Liver (tissue), 9 donors: ENCODE measurements around the gene KCNJ1. TPM values are rescaled to one million over a fixed set of nuclear protein-coding genes. Genes with fewer than 3 reads are reported as not detected.

Source experiments
- DNase-seq: peaks from one replicate; pipeline ENCODE4 v3.0.0-alpha.2; 2017; ENCODE audit warnings: low spot score
- H3K27ac ChIP-seq, 2 donors: one replicate each; pipeline ENCODE4 v1.7.0; 2013; ENCODE audit warnings: inconsistent platforms in 2 of 2, low read length in 2 of 2, control low read depth in 1 of 2, low read depth in 1 of 2, mild to moderate bottlenecking in 1 of 2
- H3K27me3 ChIP-seq, 4 donors: one replicate each; pipeline versions ENCODE4 v1.6.1 to v1.7.0; 2013; ENCODE audit warnings: low read length in 3 of 4, inconsistent platforms in 1 of 4, mild to moderate bottlenecking in 1 of 4, moderate library complexity in 1 of 4; ENCODE audit not compliant: control insufficient read depth in 4 of 4, insufficient read depth in 4 of 4
- H3K36me3 ChIP-seq, 4 donors: one replicate each; pipeline versions ENCODE4 v1.6.1 to v1.7.0; 2013; ENCODE audit warnings: low read length in 3 of 4, mild to moderate bottlenecking in 3 of 4, low read depth in 1 of 4, moderate library complexity in 1 of 4; ENCODE audit not compliant: control insufficient read depth in 4 of 4, insufficient read depth in 3 of 4
- H3K4me1 ChIP-seq, 4 donors: one replicate each; pipeline versions ENCODE4 v1.6.1 to v1.7.0; 2013; ENCODE audit warnings: low read length in 3 of 4, mild to moderate bottlenecking in 3 of 4, moderate library complexity in 1 of 4; ENCODE audit not compliant: control insufficient read depth in 4 of 4, insufficient read depth in 4 of 4
- H3K4me3 ChIP-seq, 3 donors: one replicate each; pipeline versions ENCODE4 v1.6.1 to v1.7.0; 2013; ENCODE audit warnings: low read length in 3 of 3, control low read depth in 1 of 3, low read depth in 1 of 3, mild to moderate bottlenecking in 1 of 3
- H3K9ac ChIP-seq, 2 donors: one replicate each; pipeline ENCODE4 v1.7.0; 2013; ENCODE audit warnings: low read length in 2 of 2, mild to moderate bottlenecking in 2 of 2, moderate library complexity in 2 of 2, control low read depth in 1 of 2, low read depth in 1 of 2
- H3K9me3 ChIP-seq, 4 donors: one replicate each; pipeline versions ENCODE4 v1.6.1 to v1.7.0; 2013; ENCODE audit warnings: low read length in 3 of 4; ENCODE audit not compliant: control insufficient read depth in 4 of 4
- EGR1 ChIP-seq, 2 donors: IDR thresholded peaks; 2 replicates each; pipeline ENCODE4 v1.6.1; 2016 to 2018; ENCODE audit warnings: antibody characterized with exemption in 2 of 2, low read depth in 2 of 2
- FOXA1 ChIP-seq: IDR thresholded peaks from 2 replicates; pipeline ENCODE4 v1.6.1; 2016; ENCODE audit warnings: antibody characterized with exemption
- FOXA2 ChIP-seq: IDR thresholded peaks from 2 replicates; pipeline ENCODE4 v1.6.1; 2016; ENCODE audit warnings: antibody characterized with exemption
- GABPA ChIP-seq, 2 donors: IDR thresholded peaks in 1 of 2; conservative IDR thresholded peaks in 1 of 2; 2 replicates each; pipeline ENCODE4 v1.6.1; 2016; ENCODE audit warnings: antibody characterized with exemption in 2 of 2, mild to moderate bottlenecking in 1 of 2, moderate library complexity in 1 of 2
- HNF4A ChIP-seq, 2 donors: conservative IDR thresholded peaks; 2 replicates each; pipeline ENCODE4 v1.6.1; 2016; ENCODE audit warnings: antibody characterized with exemption in 2 of 2, mild to moderate bottlenecking in 2 of 2
- HNF4G ChIP-seq: IDR thresholded peaks from 2 replicates; pipeline ENCODE4 v1.6.1; 2016; ENCODE audit warnings: antibody characterized with exemption
- NR2F2 ChIP-seq: IDR thresholded peaks from 2 replicates; pipeline ENCODE4 v1.6.1; 2016; ENCODE audit warnings: antibody characterized with exemption
- RXRA ChIP-seq, 2 donors: IDR thresholded peaks; 2 replicates each; pipeline ENCODE4 v1.6.1; 2017 to 2018; ENCODE audit warnings: antibody characterized with exemption in 2 of 2, mild to moderate bottlenecking in 1 of 2
- SP1 ChIP-seq: IDR thresholded peaks from 2 replicates; pipeline ENCODE4 v1.6.1; 2018; ENCODE audit warnings: antibody characterized with exemption, mild to moderate bottlenecking
- TAF1 ChIP-seq: conservative IDR thresholded peaks from 2 replicates; pipeline ENCODE4 v1.6.1; 2016; ENCODE audit warnings: antibody characterized with exemption, mild to moderate bottlenecking
- YY1 ChIP-seq: IDR thresholded peaks from 2 replicates; pipeline ENCODE4 v1.6.1; 2016; ENCODE audit warnings: antibody characterized with exemption, mild to moderate bottlenecking
- WGBS: extraction: QIAGEN DNeasy Blood & Tissue Kit; methylation state at CpG from one replicate; pipeline ENCODE4 v1.1.7; 2013; 5-methylcytosine and 5-hydroxymethylcytosine counted together
- polyA plus RNA-seq, 2 donors: library from polyadenylated mRNA; stranded (reverse) in 1 of 2; unstranded in 1 of 2; fragments of 200-250 nt in 1 of 2; fragments of >200 nt in 1 of 2; fragmentation: Nextera tagmentation in 1 of 2; extraction: Ambion mirVana in 1 of 2; gene quantifications; one replicate each; pipeline versions ENCODE4 v1.2.1 to v1.2.3, GENCODE V29; 2013 to 2015
- total RNA-seq, 2 donors: library from RNA; depleted of rRNA; stranded (reverse); fragments of >200 nt; gene quantifications; one replicate each; pipeline ENCODE4 v1.2.3, GENCODE V29; 2014
- TF ChIP-seq, protein P1 (sequence below): fragments of 150-350 bp; IDR thresholded peaks from 2 replicates; pipeline ENCODE4 v1.5.1; 2017; ENCODE audit warnings: improper control_type of control experiment, low read depth, low read length; ENCODE audit not compliant: missing input control
- TF ChIP-seq, protein P2 (sequence below): IDR thresholded peaks from 2 replicates; pipeline ENCODE4 v1.6.1; 2016; ENCODE audit warnings: antibody characterized with exemption, mild to moderate bottlenecking
- TF ChIP-seq, protein P3 (sequence below): IDR thresholded peaks from 2 replicates; pipeline ENCODE4 v1.6.1; 2016; ENCODE audit warnings: antibody characterized with exemption
- TF ChIP-seq, protein P4 (sequence below): IDR thresholded peaks from 2 replicates; pipeline ENCODE4 v1.6.1; 2016; ENCODE audit warnings: antibody characterized with exemption
- TF ChIP-seq, protein P5 (sequence below): IDR thresholded peaks from 2 replicates; pipeline ENCODE4 v1.6.1; 2016; ENCODE audit warnings: antibody characterized with exemption
- donor health status: healthy.
- donor health status: healthy.
- donor health status: healthy.
- donor health status: healthy.
- donor health status: healthy.

KCNJ1 gene
- total and polyA plus RNA-seq, 4 donors, result 0.14 to 0.23 TPM; not detected in 2

DNA sequence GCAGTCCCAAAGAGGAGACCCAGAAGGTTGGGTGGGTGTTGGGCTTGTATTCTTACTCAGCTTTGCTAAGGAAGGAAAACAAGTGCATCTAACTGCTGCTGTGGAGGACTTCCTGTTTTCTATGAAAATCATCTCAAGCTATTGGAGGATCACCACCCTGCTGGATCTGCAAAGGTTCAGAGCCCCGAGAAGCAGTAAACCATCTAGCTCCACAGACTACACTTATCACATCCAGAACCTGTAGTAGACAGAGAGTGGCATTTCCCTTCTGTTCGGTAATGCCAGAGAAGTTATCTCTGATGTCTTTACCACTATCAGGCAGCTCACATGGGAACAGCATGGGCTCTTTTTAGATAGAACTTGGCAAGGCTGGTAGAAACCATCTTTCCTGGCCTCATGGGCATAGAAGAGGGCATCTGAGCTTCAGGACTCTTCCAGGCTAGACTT, 21.7 kb downstream of the KCNJ1 start (continued):
- TF ChIP-seq NR2F2, result no peak
- TF ChIP-seq EGR1 (IDR thresholded peaks at IDR 0.05; ENCODE audit: low read depth in 2 of 2), result no peak

DNA sequence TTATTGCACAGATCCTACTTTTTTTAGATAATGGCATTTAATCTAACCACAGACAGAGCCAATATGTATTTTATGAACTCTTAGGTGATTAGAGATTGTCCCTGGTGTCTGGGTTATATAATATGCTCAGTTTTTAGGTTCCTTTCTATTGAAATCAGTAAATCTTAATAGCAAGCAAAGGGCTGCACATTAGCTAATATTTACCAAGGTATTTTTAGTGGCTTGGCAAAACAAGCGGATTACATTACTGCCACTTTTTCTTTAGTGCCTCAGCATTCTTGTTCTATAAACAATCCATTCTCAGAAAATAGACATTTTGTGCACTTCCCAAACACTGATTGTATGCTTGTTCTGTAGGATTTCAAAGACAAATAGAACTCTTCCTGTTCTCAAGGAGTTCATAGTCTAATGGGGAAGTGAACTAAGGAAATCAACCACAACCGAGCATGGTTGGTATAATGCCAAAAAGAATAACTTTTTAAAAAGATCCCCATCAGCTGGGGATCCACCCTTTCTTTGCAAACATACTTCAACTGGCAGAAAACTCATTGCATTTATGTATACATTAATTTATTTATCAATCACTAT, 23.8 kb downstream of the KCNJ1 start:
- Histone ChIP-seq H3K9ac (no peak overlapping the region), H3K9me3 (no peaks in the 10 kb centered on the region), H3K27me3 (no peaks in the 10 kb centered on the region), H3K27ac (no peak overlapping the region), H3K4me1 (peaks cover 0 to 5% (median under 1%) of the 10 kb centered on the region in 4 donors), H3K4me3 (no peak overlapping the region), H3K36me3 (no peaks in the 10 kb centered on the region)
- no peak for DNase-seq
- no peak for TF ChIP-seq TAF1
- no peak for TF ChIP-seq HNF4A (conservative IDR thresholded peaks at IDR 0.05)
- no peak for TF ChIP-seq EGR1 (IDR thresholded peaks at IDR 0.05; ENCODE audit: low read depth in 2 of 2)
- TF ChIP-seq YY1, result no peak
- TF ChIP-seq, protein P1, sequence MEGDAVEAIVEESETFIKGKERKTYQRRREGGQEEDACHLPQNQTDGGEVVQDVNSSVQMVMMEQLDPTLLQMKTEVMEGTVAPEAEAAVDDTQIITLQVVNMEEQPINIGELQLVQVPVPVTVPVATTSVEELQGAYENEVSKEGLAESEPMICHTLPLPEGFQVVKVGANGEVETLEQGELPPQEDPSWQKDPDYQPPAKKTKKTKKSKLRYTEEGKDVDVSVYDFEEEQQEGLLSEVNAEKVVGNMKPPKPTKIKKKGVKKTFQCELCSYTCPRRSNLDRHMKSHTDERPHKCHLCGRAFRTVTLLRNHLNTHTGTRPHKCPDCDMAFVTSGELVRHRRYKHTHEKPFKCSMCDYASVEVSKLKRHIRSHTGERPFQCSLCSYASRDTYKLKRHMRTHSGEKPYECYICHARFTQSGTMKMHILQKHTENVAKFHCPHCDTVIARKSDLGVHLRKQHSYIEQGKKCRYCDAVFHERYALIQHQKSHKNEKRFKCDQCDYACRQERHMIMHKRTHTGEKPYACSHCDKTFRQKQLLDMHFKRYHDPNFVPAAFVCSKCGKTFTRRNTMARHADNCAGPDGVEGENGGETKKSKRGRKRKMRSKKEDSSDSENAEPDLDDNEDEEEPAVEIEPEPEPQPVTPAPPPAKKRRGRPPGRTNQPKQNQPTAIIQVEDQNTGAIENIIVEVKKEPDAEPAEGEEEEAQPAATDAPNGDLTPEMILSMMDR, result no peak
- TF ChIP-seq HNF4G, result no peak
- TF ChIP-seq, protein P2, sequence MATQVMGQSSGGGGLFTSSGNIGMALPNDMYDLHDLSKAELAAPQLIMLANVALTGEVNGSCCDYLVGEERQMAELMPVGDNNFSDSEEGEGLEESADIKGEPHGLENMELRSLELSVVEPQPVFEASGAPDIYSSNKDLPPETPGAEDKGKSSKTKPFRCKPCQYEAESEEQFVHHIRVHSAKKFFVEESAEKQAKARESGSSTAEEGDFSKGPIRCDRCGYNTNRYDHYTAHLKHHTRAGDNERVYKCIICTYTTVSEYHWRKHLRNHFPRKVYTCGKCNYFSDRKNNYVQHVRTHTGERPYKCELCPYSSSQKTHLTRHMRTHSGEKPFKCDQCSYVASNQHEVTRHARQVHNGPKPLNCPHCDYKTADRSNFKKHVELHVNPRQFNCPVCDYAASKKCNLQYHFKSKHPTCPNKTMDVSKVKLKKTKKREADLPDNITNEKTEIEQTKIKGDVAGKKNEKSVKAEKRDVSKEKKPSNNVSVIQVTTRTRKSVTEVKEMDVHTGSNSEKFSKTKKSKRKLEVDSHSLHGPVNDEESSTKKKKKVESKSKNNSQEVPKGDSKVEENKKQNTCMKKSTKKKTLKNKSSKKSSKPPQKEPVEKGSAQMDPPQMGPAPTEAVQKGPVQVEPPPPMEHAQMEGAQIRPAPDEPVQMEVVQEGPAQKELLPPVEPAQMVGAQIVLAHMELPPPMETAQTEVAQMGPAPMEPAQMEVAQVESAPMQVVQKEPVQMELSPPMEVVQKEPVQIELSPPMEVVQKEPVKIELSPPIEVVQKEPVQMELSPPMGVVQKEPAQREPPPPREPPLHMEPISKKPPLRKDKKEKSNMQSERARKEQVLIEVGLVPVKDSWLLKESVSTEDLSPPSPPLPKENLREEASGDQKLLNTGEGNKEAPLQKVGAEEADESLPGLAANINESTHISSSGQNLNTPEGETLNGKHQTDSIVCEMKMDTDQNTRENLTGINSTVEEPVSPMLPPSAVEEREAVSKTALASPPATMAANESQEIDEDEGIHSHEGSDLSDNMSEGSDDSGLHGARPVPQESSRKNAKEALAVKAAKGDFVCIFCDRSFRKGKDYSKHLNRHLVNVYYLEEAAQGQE, result no peak
- no peak for TF ChIP-seq SP1
- TF ChIP-seq RXRA (IDR thresholded peaks at IDR 0.05), result no peak
- TF ChIP-seq FOXA1, result no peak
- WGBS, result 36% methylated on average over 2 of the region's 2 CpGs

DNA sequence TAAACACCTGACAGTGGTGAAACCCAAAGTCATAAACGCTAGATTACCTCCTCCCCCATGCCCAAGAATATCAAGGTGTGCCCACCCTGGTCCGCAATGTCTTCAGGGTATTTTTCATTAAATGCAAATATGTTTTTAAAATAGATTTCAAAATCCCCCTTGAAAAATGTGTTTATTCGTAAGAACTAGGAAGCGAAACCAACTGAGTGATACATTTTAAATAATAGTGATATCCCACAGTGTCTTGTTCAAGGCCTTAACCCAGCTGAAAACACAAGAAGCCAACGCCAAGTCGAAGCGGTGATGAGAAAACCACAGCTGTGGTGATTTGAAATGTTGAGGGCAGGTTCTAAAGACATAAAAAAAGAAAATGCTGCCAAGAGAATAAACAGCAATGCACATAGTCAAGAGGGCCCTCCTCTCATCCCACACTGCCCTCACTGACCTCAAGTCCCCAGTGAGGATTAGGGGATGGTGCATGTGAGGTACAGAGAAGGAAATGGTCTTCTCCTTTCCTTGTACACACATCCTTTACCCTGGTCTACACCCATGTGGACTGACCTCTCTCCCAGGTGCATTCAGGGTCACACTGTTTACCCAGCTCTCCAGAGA, 25.5 kb downstream of the KCNJ1 start:
- 94% methylated on average over 7 of the region's 7 CpGs for WGBS
- H3K27ac ChIP-seq, result no peak overlapping the region
- H3K9me3 ChIP-seq, result no peaks in the 10 kb centered on the region
- H3K9ac ChIP-seq, result no peak overlapping the region
- no peaks in the 10 kb centered on the region for H3K36me3 ChIP-seq
- no peak for DNase-seq
- no peaks in the 10 kb centered on the region for H3K27me3 ChIP-seq
- no peak overlapping the region for H3K4me3 ChIP-seq
- H3K4me1 ChIP-seq, result peaks cover 0 to 5% (median under 1%) of the 10 kb centered on the region in 4 donors
- TF ChIP-seq GABPA (IDR thresholded peaks at IDR 0.05 in 1 of 2, conservative IDR thresholded peaks at IDR 0.05 in 1 of 2), result no peak
- no peak for TF ChIP-seq HNF4A (conservative IDR thresholded peaks at IDR 0.05)
- TF ChIP-seq, protein P3, sequence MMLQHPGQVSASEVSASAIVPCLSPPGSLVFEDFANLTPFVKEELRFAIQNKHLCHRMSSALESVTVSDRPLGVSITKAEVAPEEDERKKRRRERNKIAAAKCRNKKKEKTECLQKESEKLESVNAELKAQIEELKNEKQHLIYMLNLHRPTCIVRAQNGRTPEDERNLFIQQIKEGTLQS, result no peak
- TF ChIP-seq FOXA2, result no peak
- TF ChIP-seq, protein P2, result no peak
- TF ChIP-seq, protein P4, sequence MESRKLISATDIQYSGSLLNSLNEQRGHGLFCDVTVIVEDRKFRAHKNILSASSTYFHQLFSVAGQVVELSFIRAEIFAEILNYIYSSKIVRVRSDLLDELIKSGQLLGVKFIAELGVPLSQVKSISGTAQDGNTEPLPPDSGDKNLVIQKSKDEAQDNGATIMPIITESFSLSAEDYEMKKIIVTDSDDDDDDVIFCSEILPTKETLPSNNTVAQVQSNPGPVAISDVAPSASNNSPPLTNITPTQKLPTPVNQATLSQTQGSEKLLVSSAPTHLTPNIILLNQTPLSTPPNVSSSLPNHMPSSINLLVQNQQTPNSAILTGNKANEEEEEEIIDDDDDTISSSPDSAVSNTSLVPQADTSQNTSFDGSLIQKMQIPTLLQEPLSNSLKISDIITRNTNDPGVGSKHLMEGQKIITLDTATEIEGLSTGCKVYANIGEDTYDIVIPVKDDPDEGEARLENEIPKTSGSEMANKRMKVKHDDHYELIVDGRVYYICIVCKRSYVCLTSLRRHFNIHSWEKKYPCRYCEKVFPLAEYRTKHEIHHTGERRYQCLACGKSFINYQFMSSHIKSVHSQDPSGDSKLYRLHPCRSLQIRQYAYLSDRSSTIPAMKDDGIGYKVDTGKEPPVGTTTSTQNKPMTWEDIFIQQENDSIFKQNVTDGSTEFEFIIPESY, result no peak
- TF ChIP-seq, protein P5, sequence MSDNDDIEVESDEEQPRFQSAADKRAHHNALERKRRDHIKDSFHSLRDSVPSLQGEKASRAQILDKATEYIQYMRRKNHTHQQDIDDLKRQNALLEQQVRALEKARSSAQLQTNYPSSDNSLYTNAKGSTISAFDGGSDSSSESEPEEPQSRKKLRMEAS, result no peak
